HG03432 (cell line): ENCODE measurements around the gene SPINK5.
"Not testable (repeated sequence)": the region's sequence is repeated elsewhere in the genome, so short reads cannot be mapped to it uniquely, and the experiment has no call there.

Source experiments
- ATAC-seq: cut with Tn5 transposase; IDR thresholded peaks from one replicate; pipeline ENCODE4 v1.9.1; 2021; ENCODE audit warnings: mild to moderate bottlenecking, moderate library complexity; ENCODE audit not compliant: unreplicated experiment

The SPINK5 gene, protein sequence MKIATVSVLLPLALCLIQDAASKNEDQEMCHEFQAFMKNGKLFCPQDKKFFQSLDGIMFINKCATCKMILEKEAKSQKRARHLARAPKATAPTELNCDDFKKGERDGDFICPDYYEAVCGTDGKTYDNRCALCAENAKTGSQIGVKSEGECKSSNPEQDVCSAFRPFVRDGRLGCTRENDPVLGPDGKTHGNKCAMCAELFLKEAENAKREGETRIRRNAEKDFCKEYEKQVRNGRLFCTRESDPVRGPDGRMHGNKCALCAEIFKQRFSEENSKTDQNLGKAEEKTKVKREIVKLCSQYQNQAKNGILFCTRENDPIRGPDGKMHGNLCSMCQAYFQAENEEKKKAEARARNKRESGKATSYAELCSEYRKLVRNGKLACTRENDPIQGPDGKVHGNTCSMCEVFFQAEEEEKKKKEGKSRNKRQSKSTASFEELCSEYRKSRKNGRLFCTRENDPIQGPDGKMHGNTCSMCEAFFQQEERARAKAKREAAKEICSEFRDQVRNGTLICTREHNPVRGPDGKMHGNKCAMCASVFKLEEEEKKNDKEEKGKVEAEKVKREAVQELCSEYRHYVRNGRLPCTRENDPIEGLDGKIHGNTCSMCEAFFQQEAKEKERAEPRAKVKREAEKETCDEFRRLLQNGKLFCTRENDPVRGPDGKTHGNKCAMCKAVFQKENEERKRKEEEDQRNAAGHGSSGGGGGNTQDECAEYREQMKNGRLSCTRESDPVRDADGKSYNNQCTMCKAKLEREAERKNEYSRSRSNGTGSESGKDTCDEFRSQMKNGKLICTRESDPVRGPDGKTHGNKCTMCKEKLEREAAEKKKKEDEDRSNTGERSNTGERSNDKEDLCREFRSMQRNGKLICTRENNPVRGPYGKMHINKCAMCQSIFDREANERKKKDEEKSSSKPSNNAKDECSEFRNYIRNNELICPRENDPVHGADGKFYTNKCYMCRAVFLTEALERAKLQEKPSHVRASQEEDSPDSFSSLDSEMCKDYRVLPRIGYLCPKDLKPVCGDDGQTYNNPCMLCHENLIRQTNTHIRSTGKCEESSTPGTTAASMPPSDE

DNA sequence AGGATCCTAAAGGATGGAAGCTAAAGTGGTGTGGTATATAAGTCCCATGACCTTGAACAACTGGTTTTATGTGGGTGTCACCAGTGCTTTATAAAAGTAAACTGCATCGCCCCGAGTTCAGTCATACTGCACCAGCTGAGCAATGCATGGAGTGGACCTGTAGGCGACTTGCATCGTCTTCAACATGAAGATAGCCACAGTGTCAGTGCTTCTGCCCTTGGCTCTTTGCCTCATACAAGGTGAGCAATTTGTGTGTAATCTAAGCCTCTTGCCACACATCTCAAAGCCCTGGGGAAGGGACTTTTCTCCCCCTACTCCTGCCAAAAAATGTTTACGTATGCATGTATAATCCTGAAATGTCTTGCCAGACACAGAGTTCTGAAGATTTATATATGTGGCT, at the start of gene SPINK5:
Gene SPINK5, plus strand, starts transcription at position 120 of the 400 bp plus-strand sequence. Its CDS starts 65 bp downstream, at position 185.
- ATAC-seq: no peak

DNA sequence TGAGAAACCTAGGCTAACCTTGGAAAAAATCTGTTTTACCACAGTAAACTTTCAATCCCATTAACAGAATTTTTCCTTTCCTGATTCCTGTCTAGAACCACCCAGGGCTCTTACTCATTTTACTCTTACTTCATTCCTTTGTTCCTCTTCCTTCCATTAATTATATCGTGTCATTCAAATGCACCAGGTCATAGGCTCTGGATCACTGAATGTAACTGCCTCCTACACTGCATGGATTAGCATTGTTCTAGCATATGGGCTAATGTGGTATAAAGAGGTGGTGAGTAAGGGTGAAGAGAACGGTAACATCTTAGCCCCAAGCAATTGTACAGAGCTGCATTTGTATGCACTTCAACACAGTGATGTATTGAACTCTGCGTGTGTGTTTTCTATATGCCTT, 49.5 kb upstream of the SPINK5 start:
- ATAC-seq: no peak

DNA sequence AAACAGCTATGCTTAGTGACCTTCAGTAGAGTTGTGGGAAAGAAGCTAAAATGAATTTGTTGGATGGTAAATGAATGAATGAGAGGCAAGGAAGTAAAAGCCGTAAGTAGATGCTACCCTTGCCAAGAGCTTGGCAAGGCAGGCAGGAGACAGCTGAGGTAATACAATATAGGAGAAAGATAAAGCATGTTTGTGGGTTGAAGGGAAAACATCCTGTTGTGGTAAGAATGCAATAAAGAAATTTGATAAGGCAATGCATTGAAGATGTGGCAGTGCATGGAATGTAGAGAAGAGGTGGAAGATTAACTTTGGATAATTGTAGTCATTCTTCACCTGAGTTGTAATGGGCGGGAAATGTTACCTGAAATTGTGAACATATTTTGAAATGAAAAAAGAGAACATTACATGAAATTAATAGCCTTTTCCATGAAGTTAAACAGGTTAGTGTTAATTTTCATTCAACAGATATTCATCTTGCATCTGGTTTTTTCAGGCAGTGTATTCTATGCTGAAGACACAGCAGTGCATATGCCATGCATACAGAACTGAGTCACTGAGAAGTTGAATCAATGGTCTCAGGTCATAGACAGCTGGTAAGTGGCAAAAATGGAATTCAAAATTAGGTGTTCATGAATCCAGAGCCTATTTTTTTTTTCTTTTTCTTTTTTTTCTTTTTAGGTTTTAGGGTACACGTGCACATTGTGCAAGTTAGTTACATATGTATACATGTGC, 43.4 kb upstream of the SPINK5 start:
- ATAC-seq: no peak

DNA sequence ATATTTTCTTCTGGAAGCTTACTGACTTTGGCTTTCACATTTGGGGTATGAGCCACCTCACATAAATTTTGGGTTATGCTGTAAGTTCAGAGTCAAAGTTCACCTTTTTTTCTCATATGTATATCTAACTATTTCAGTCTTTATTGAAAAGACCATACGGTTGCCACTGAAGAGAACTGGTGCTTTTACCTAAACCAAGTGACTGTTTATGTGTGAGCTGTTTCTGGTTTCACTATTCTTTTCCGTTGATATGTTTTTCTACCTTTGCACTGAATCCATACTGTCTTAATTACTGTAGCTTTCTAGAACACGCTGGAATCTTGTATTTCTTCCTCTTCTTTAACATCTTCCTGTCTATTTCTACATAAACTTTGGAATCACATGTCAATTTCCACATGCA, 36.3 kb upstream of the SPINK5 start:
- ATAC-seq: no peak

DNA sequence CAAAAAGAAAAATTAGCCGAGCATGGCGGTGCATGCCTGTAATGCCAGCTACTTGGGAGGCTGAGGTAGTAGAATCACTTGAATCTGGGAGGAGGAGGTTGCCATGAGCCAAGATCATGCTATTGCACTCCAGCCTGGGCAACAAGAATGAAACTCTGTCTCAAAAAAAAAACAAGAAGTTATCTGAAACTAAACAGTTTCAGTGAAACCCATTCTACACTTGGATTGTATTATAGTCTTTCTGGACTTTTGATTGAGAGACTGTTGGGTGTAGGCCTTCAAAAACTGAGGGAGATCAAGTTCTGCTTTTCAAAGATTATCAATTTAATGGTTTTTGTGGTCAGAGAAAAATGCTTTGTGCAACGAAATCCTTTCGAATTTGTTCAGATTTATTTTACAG, 34.6 kb upstream of the SPINK5 start:
- no peak for ATAC-seq

DNA sequence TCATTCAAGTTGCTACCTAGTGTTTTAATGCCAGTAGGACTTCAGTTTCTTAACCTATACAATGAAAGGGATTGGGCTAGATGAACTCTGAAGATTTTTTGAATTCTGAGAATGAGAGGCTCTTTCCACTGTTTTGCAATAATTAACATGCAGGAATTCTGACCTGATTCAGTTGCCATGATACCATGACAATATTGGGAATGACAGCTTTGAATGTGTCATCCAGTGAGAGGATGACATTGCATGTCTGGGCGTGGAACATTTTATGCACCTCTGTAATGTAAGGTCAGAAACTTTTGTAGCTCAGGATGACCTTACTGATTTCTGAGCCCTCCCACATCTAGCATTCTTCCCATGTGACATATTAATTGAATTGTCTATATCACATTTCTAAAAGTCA, 30.6 kb upstream of the SPINK5 start:
- ATAC-seq: no peak

GRCh38 chr5:148035676-148036075, 28.1 kb upstream of the SPINK5 start:
- no peak for ATAC-seq

DNA sequence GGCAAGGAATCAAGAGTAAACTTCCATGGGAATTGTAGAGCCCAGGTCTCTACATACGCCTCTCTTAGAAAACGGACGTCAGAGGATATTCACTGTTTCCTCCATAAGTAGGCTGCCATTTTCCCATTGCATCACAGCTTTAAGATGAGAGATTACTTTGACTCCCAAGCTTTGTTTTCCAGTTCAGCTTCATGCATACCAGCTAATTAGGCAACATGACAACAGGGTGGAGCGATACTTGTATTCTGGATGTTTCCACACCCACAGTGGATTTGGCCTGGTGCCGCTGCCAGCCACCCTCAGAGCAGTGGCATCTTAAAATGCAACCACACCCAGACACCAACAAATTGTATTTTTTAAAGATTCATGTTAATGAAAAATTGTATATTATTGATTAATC, 20.9 kb upstream of the SPINK5 start:
- no peak for ATAC-seq

DNA sequence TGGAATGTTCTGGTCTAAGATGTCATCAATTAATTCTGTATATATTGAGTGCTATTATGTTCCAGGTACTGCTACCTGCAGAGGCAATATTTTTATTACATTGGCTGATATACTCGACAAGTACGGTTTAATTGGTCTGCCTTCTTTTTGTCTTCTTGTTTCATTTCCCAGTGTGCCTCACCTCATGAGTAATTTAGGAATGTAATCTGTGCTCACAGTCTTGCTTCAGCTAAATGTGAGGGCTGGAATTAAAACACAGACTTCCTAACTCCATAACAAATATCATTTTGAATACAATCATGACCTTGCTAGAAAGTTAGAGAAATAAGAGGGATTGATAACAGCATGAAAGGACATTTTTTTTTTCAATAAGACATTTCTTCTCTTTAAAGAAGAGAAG, 20.1 kb upstream of the SPINK5 start:
- ATAC-seq: no peak

DNA sequence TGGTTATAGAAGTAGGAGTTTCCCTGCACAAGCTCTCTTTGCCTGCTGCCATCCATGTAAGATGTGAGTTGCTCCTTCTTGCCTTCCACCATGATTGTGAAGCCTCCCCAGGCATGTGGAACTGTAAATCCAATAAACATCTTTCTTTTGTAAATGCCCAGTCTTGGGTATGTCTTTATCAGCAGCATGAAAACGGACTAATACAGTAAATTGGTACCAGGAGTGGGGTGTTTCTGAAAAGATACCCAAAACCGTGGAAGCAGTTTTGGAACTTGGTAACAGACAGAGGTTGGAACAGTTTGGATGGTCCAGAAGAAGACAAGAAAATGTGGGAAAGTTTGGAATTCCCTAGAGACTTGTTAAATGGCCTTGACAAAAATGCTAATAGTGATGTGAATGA, 8.6 kb upstream of the SPINK5 start:
- not testable (repeated sequence) for ATAC-seq

DNA sequence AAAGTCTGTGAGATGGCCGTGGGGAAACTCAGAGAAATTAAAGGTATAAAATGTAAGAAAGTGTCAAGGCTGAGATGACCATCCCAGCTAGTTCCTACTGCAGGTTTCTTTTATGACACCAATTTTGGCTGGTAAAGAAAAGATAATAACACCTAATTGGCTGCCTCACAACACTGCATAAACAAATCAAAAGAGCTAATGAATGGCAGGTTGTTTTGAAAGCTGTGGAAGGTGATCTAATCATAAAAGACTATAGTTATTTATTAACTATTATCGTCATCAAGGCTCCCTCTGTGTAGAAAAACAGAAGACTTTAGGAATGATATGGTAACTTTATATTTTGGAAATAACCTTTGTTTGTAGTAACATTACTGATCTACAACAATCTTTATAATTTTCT, 3.5 kb upstream of the SPINK5 start:
- no peak for ATAC-seq

DNA sequence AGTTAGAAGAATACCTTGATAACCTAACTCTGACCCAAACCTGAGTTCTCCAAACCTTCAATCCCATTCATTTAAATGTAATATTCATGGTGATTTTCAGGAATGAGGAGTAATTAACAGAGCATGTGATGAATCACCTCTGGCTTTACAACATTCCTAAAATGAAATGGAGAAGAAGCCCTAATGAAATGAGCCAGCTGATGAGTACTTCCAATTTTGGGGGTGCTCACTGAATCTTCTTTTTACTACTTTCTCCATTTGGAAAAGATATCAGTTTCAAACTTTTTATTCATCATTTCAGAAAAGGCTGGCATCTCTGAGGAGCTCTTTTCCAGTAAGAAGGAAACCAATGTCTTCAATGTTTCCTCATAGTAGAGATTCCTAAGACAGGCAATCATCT, 2.9 kb upstream of the SPINK5 start:
- ATAC-seq: no peak

DNA sequence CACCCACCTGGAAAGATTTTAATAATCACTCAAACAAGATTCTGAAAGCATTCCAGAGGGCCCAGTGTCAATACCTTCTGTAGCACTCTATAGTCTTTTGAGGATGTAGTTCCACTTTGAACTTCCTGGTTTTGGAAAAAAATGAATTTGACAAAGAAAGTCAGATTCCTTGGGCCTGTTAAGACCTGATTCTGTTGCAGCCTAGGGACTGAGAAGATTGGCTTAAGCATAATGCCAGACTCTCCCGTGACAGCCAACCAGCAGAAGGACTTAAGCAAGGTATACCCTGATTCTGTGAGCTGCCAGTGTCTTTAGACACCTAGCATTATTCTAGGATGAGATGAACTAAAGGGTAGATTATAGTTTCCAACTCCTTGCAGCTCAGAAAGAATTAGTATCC, 6.8 kb downstream of the SPINK5 start:
- ATAC-seq: no peak

- no peak for ATAC-seq
Measured at GRCh38 chr5:148072207-148072606, 8.4 kb downstream of the SPINK5 start.

GRCh38 chr5:148075529-148075928, 11.7 kb downstream of the SPINK5 start:
- ATAC-seq: no peak

DNA sequence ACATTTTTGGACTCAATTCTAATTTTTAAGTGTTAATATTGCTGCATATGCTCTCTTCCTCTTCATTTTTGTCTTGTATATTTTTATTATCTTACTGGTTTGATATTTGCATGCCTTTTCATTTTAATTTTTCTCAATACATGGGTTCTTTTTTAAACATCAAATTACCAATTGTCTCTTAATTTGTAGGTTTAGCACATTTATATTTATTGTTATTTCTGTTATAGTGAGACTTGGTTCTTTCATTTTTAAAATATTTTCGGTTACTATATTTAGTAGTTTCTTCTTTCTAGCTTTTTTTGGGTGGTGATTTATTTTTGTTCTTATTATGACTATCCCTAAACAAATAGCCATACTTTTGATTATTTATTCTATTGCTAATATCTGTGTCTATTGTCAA, 19.4 kb downstream of the SPINK5 start:
- no peak for ATAC-seq

GRCh38 chr5:148084269-148084668, 20.5 kb downstream of the SPINK5 start:
- ATAC-seq: no peak

DNA sequence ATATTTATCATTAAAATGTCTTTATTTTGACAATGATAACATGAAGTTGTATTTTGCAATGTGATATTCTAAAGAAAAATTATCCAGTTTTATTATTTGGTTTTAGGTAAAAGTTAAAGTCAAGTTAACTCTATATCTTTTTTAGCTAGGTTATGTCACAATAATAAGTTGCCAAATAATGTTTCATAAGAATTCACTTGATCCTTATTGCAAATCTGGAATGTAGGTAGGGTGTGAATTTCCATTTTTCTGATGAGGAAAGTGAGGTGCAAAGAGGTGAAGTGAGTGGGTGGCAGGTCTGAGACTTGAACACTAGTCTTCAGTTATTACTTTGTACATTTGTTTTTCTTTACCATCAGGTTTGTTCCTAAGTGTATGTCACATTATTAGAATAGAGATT, 21.5 kb downstream of the SPINK5 start:
- ATAC-seq: no peak

- ATAC-seq: no peak
Measured at GRCh38 chr5:148085977-148086705, 22.4 kb downstream of the SPINK5 start.

DNA sequence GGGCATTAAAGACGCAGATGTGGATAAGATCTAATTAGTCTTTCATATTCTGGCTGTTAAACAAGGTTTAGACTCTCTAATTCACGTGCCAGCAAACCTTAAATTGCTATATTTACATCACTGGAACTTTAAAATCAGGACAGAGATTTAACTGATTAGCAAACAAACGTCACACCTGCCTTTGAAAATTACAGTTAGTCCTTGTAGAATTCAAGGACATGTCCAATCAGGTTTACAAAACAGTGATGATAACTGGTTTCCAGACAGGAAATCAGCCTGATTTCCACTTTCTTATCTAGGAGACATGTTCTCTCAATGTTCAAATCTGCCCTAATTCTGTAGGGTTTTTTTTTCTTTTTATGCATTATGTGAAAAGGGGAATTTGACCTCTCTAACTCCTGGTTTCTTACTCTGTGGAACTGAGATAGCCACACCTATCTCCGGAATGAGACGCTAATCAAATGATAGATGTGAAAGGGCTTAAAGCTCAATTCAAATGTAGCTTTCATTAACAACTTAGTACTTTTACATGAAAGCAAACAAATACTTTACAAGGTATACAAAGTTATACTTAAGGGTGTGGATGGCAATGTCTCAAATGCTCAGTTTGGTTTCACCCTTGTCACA, 26.5 kb downstream of the SPINK5 start:
- no peak for ATAC-seq
